Measurements from ENCODE around the gene CST9. TPM values are rescaled to one million over a fixed set of nuclear protein-coding genes. Genes with fewer than 3 reads are reported as not detected.

CST9 gene
- polyA plus RNA-seq, 2 of the 4 experiments (the other 2 are of a cell fraction), result not detected

GRCh38 chr20:23653400-23653938 is 47.8 kb upstream of the CST9 start:
- CTCF ChIA-PET, result interaction anchor here (1.2 to 6.5 kb wide), 3 partner anchors 9 to 217 kb away, joined by 3 to 41 read pairs (median 3); no protein-coding TSS in a partner anchor
- POLR2A ChIA-PET, result no interaction called here
- peaks cover 1% of the 10 kb centered on the region; the same call in 1 of the 3 replicates for H3K4me1 ChIP-seq
- DNase-seq (ENCODE audit: low read depth in 1 of 2, low spot score in 1 of 2) (no peak), ATAC-seq (no peak), FAIRE-seq (no peak)
- H3K4me3 ChIP-seq, result no peak overlapping the region
- TF ChIP-seq PHF8 (IDR thresholded peaks at IDR 0.05; ENCODE audit: borderline replicate concordance, low read depth) (no peak), CTCF (IDR thresholded peaks at IDR 0.05) (no peak), FOSL2 (IDR thresholded peaks at IDR 0.05) (no peak), FOSL2 (CRISPR knock-in tag; IDR thresholded peaks at IDR 0.05) (no peak), CBX8 (IDR thresholded peaks at IDR 0.05) (no peak), BHLHE40 (IDR thresholded peaks at IDR 0.05; ENCODE audit: low read depth, low read length) (no peak), ZFP36 (IDR thresholded peaks at IDR 0.05; ENCODE audit: borderline replicate concordance, partially characterized antibody) (no peak), CHD4 (IDR thresholded peaks at IDR 0.05; ENCODE audit: borderline replicate concordance) (no peak), HOXA7 (CRISPR knock-in tag; IDR thresholded peaks at IDR 0.05) (no peak), MAZ (IDR thresholded peaks at IDR 0.05; ENCODE audit: borderline replicate concordance, low read depth, low read length) (no peak), EHMT2 (IDR thresholded peaks at IDR 0.05; ENCODE audit: low read depth) (no peak), RNF2 (IDR thresholded peaks at IDR 0.05; ENCODE audit: borderline replicate concordance, low read depth) (no peak)
- TF ChIP-seq, protein P1, sequence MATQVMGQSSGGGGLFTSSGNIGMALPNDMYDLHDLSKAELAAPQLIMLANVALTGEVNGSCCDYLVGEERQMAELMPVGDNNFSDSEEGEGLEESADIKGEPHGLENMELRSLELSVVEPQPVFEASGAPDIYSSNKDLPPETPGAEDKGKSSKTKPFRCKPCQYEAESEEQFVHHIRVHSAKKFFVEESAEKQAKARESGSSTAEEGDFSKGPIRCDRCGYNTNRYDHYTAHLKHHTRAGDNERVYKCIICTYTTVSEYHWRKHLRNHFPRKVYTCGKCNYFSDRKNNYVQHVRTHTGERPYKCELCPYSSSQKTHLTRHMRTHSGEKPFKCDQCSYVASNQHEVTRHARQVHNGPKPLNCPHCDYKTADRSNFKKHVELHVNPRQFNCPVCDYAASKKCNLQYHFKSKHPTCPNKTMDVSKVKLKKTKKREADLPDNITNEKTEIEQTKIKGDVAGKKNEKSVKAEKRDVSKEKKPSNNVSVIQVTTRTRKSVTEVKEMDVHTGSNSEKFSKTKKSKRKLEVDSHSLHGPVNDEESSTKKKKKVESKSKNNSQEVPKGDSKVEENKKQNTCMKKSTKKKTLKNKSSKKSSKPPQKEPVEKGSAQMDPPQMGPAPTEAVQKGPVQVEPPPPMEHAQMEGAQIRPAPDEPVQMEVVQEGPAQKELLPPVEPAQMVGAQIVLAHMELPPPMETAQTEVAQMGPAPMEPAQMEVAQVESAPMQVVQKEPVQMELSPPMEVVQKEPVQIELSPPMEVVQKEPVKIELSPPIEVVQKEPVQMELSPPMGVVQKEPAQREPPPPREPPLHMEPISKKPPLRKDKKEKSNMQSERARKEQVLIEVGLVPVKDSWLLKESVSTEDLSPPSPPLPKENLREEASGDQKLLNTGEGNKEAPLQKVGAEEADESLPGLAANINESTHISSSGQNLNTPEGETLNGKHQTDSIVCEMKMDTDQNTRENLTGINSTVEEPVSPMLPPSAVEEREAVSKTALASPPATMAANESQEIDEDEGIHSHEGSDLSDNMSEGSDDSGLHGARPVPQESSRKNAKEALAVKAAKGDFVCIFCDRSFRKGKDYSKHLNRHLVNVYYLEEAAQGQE (IDR thresholded peaks at IDR 0.05), result no peak
- no peaks in the 10 kb centered on the region for H3K9me3 ChIP-seq
- 89% methylated on average over 3 of the region's 3 CpGs for WGBS (ENCODE audit: missing lambda C conversion rate)
- H3K27ac ChIP-seq, result no peak overlapping the region
- H3K4me2 ChIP-seq, result no peak overlapping the region

GRCh38 chr20:23652926-23653325 is 47.2 kb upstream of the CST9 start:
- POLR2A ChIA-PET, result no interaction called here
- 29% methylated on average over 1 of the region's 2 CpGs for WGBS (ENCODE audit: missing lambda C conversion rate)
- DNase-seq (ENCODE audit: low read depth in 1 of 2, low spot score in 1 of 2), result no peak

More at GRCh38 chr20:23652926-23653325, 47.2 kb upstream of the CST9 start:
- ATAC-seq (no peak), FAIRE-seq (no peak)
- CTCF ChIA-PET, result interaction anchor here (1.2 to 6.5 kb wide), 2 partner anchors 15 to 217 kb away, joined by 3 to 41 read pairs; no protein-coding TSS in a partner anchor
- no peak for TF ChIP-seq TFCP2L1 (CRISPR knock-in tag; IDR thresholded peaks at IDR 0.05)
- no peak for TF ChIP-seq RFX5 (IDR thresholded peaks at IDR 0.05)
- TF ChIP-seq CTCF (IDR thresholded peaks at IDR 0.05), result no peak
- TF ChIP-seq RCOR1 (IDR thresholded peaks at IDR 0.05; ENCODE audit: low read depth, low read length), result no peak
- TF ChIP-seq ZC3H11A (IDR thresholded peaks at IDR 0.05), result no peak
- no peak for TF ChIP-seq MYC (IDR thresholded peaks at IDR 0.05; ENCODE audit: borderline replicate concordance, low read length)
- no peak for TF ChIP-seq PBX3 (IDR thresholded peaks at IDR 0.05)
- no peak for TF ChIP-seq POLR2A (IDR thresholded peaks at IDR 0.05; ENCODE audit: low read length)
- TF ChIP-seq ATOH8 (CRISPR knock-in tag; IDR thresholded peaks at IDR 0.05; ENCODE audit: low read depth), result no peak
- TF ChIP-seq NPAS2 (CRISPR knock-in tag; IDR thresholded peaks at IDR 0.05; ENCODE audit: borderline replicate concordance), result no peak
- TF ChIP-seq HOXA7 (CRISPR knock-in tag; IDR thresholded peaks at IDR 0.05), result no peak
- Histone ChIP-seq H3K9me3 (no peaks in the 10 kb centered on the region), H3K4me1 (no peaks in the 10 kb centered on the region), H3K4me2 (no peak overlapping the region), H3K27ac (no peak overlapping the region), H3K4me3 (no peak overlapping the region)

Data from A549 (cell line).